H1 (cell line): ENCODE measurements around the gene SYDE1. TPM values are rescaled to one million over a fixed set of nuclear protein-coding genes. Genes with fewer than 3 reads are reported as not detected.

Experiments used
- EZH2 ChIP-seq: fragments of 200-600 bp; sonication (generic); IDR thresholded peaks from 2 replicates; pipeline ENCODE4 v1.7.1; 2012; ENCODE audit warnings: low read depth, mild to moderate bottlenecking, moderate library complexity, low read length, inconsistent platforms; ENCODE audit not compliant: severe bottlenecking
- HDAC2 ChIP-seq, 2 experiments: fragments of 300-600 bp in 1 of 2; sonication (generic) in 1 of 2; IDR thresholded peaks; 2 replicates each; pipeline ENCODE4 v1.6.1; 2011 to 2012; ENCODE audit warnings: low read depth in 2 of 2, low read length in 2 of 2, mild to moderate bottlenecking in 2 of 2, moderate library complexity in 2 of 2, borderline replicate concordance in 1 of 2, inconsistent platforms in 1 of 2
- HDAC6 ChIP-seq: IDR thresholded peaks from one replicate; pipeline ENCODE4 v1.7.1; 2012; ENCODE audit warnings: low read depth, mild to moderate bottlenecking, inconsistent platforms, low read length, moderate library complexity
- JUN ChIP-seq: IDR thresholded peaks from 2 replicates; pipeline ENCODE4 v1.6.1; 2011; ENCODE audit warnings: low read depth, mild to moderate bottlenecking, improper control_type of control experiment, low read length
- KDM5A ChIP-seq: fragments of 200-600 bp; IDR thresholded peaks from 2 replicates; pipeline ENCODE4 v1.7.1; 2012; ENCODE audit warnings: mild to moderate bottlenecking, low read length, inconsistent platforms, mixed read lengths
- SAP30 ChIP-seq: fragments of 300-600 bp; sonication (generic); IDR thresholded peaks from 2 replicates; pipeline ENCODE4 v1.7.1; 2012; ENCODE audit warnings: low read length, moderate library complexity, mild to moderate bottlenecking, inconsistent platforms; ENCODE audit not compliant: insufficient read depth, insufficient replicate concordance
- SRF ChIP-seq: IDR thresholded peaks from 2 replicates; pipeline ENCODE4 v1.6.1; 2011; ENCODE audit warnings: mild to moderate bottlenecking, low read depth, low read length, moderate library complexity
- SUZ12 ChIP-seq: fragments of 200-600 bp; sonication (generic); IDR thresholded peaks from 2 replicates; pipeline ENCODE4 v1.6.1; 2012; ENCODE audit warnings: mild to moderate bottlenecking, inconsistent platforms, low read length, moderate library complexity, mixed read lengths
- TEAD4 ChIP-seq: IDR thresholded peaks from 2 replicates; pipeline ENCODE4 v1.6.1; 2012; ENCODE audit warnings: low read depth, low read length, inconsistent platforms, mixed read lengths
- polyA plus RNA-seq, 7 experiments: library from polyadenylated mRNA; depleted of rRNA in 3 of 7; stranded (reverse) in 5 of 7; unstranded in 2 of 7; fragments of >200 nt in 5 of 7; fragments of 200-250 nt in 2 of 7; gene quantifications; 1 replicate in 5 of 7; 2 replicates in 1 of 7; 4 replicates in 1 of 7; pipeline versions ENCODE4 v1.2.1 to v1.2.3, GENCODE V29; 2011 to 2013; ENCODE audit warnings: missing spikeins in 2 of 7, mixed read lengths in 2 of 7
- total RNA-seq: library from RNA; stranded (reverse); fragmentation: NEBNext Ultra II Directional; extraction: Animal tissue kit (Norgen Biotek cat#: 25700); gene quantifications from 2 replicates; pipeline ENCODE4 v1.2.1, GENCODE V29; 2021
- TF ChIP-seq, protein P1 (sequence below), 3 experiments: IDR thresholded peaks; 1 replicate in 2 of 3; 2 replicates in 1 of 3; pipeline versions ENCODE4 v1.5.1 to v1.6.1; 2011; ENCODE audit warnings: low read length in 3 of 3, mild to moderate bottlenecking in 3 of 3, inconsistent platforms in 2 of 3, low read depth in 1 of 3, moderate library complexity in 1 of 3; ENCODE audit not compliant: insufficient read depth in 1 of 3; ENCODE audit errors: control extremely low read depth in 1 of 3

SYDE1 gene
- total and polyA plus RNA-seq, 2 of the 8 experiments (the other 6 are each of a cell fraction or from before 2014, with no cell fraction given) = 12.0 to 16.8 TPM

DNA sequence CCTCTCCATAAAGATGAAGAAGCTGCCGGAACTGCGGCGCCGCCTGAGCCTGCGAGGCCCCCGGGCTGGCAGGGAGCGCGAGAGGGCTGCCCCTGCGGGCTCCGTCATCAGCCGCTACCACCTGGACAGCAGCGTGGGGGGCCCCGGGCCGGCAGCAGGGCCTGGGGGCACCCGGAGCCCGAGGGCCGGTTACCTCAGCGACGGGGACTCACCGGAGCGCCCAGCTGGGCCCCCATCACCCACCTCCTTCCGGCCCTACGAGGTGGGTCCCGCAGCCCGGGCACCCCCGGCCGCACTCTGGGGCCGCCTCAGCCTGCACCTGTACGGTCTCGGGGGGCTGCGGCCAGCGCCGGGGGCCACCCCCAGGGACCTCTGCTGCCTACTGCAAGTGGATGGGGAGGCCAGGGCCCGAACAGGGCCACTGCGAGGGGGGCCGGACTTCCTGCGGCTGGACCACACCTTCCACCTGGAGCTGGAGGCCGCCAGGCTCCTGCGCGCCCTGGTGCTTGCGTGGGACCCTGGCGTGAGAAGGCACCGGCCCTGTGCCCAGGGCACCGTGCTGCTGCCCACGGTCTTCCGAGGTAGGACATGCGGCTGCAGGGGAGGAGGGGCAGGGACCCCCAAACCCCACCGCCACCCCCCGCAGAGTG lies 2.7 kb downstream of the SYDE1 start (continued):
- TF ChIP-seq HDAC6 (no peak), EZH2 (no peak), JUN (no peak), SAP30 (no peak), SRF (no peak), HDAC2 (IDR thresholded peaks at IDR 0.05; ENCODE audit: borderline replicate concordance in 1 of 2, low read depth in 2 of 2, low read length in 2 of 2) (no peak), SUZ12 (no peak), KDM5A (no peak), TEAD4 (no peak)
- TF ChIP-seq, protein P1, sequence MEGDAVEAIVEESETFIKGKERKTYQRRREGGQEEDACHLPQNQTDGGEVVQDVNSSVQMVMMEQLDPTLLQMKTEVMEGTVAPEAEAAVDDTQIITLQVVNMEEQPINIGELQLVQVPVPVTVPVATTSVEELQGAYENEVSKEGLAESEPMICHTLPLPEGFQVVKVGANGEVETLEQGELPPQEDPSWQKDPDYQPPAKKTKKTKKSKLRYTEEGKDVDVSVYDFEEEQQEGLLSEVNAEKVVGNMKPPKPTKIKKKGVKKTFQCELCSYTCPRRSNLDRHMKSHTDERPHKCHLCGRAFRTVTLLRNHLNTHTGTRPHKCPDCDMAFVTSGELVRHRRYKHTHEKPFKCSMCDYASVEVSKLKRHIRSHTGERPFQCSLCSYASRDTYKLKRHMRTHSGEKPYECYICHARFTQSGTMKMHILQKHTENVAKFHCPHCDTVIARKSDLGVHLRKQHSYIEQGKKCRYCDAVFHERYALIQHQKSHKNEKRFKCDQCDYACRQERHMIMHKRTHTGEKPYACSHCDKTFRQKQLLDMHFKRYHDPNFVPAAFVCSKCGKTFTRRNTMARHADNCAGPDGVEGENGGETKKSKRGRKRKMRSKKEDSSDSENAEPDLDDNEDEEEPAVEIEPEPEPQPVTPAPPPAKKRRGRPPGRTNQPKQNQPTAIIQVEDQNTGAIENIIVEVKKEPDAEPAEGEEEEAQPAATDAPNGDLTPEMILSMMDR (IDR thresholded peaks at IDR 0.05; ENCODE audit: control extremely low read depth in 1 of 3, insufficient read depth in 1 of 3, low read depth in 1 of 3, low read length in 3 of 3) = no peak
